GM04503 (cell line): Measurements from ENCODE around the gene LIAS.
"Not testable (repeated sequence)": the region's sequence is repeated elsewhere in the genome, so short reads cannot be mapped to it uniquely, and the experiment has no call there.

Source experiments
- DNase-seq: peaks from one replicate; pipeline ENCODE4 v3.0.0-alpha.2; 2012; ENCODE audit warnings: low read depth

LIAS gene

DNA sequence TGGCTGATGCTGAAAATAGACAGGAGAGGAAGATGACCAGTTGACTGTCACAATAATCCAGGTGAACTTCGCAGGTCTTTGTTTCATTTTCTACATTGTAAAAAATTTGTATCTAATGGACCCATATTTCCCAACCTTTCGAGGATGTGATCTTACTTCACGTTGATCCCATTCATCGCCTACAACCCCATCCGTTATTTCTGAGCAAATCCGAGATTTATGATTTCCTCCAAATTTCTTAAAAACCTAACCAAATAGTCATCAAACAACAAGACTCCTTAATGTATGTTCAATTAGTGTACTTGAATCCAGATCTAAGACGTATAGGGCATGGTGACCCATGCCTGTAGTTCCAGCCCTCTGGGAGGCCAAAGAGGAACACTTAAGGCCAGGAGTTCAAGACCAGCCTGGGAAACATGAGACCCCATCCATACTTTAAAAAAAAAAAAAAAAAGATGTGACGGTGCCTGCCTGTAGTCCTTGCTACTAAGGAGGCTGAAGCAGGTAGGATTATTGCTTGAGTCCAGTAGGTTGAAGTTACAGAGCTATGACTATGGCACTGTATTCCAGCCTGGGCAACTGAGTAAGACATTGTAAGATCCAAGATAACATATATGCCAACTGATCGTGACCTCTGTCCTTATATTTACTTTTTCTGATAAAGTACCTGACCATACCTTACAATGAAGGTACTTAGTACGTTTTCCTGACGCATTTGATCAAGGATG, 5.8 kb upstream of the LIAS start:
- no peak for DNase-seq

DNA sequence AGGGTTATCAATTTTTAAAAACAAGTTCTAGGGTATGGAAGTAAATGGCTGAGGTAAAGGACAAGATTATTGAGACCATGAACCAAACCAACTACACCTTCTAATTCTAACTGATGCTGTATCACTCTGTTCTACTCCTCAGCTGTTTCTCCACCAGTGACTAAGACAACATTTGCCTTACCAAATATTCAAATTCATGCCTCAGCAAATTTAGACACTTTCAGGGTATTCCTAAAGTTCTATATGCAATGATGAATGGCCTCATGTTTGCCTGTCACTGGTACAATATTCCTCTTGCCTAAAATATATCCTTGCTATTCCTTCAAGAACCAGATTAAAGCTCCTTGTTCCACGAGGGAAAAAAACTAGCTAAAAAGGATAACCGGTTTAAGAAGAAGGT, 5.1 kb upstream of the LIAS start:
- no peak for DNase-seq

DNA sequence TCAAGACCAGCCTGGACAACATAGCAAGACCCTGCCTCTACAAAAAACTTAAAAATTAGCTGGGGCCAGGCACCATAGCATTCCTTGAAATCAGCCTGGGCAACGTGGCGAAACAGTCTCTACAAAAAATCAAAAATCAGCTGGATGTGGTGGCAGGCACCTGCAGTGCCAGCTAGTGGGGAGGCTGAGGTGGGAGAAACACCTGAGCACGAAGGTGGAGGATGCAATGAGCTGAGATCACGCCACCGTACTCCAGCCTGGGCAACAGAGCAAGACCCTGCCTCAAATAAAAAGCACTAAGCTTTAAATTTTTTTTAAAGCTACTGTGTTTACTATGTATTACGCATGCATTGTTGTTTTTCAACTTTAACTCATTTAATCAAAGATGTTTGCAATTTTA, 3.4 kb upstream of the LIAS start:
- no peak for DNase-seq

DNA sequence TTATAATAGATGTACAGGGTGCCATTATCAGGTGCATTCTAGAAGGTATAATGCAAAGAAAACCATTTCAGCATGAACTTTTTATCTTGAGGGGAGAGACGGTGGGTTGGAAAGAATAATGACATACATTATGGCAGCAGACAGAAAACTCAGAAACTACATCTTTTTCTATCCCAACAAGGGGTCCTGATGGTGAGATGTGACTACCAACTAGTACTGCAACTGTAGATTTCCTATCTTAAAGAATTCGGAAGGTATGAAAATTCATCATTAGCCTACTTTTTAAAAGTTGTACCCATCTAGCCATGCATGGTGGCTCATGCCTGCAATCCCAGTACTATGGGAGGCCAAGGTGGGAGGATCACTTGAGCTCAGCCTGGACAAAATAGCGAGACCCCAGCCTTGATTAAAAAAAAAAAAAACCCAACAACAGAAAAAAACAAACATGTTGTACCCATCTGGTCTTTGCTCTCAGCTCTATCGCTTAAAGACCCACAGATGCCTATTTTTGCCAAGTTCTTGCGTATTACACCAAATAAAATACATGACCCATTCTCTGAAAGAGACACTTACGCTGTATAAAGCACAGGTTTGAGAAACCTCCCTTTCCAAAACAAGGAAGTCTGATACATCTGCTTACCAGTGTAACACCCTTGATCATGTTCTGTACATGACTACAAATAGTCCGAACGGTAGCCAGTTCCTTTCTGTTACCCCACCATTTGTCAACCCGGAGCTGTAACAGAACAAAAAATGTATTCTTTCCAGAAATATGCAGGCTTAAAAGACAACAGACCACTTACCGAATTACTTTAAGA, 1.7 kb upstream of the LIAS start:
- no peak for DNase-seq

DNA sequence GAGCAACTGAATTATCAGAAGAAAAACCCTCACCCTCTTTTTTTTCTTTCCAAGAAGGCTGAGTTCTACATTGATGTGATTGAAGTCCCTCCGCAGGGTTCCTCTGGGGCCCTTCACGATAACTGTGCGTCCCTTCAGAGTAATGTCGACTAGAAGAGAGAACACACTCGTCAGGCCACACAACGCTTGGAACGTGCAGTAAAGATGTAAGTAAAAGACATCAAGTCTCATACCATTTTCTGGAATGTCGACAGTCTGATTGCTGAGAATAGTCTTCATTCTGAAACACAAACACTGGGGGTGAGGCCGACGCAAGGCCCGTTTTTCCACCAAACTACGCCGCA, 723 bp upstream of the LIAS start:
- DNase-seq, result not testable (repeated sequence)

DNA sequence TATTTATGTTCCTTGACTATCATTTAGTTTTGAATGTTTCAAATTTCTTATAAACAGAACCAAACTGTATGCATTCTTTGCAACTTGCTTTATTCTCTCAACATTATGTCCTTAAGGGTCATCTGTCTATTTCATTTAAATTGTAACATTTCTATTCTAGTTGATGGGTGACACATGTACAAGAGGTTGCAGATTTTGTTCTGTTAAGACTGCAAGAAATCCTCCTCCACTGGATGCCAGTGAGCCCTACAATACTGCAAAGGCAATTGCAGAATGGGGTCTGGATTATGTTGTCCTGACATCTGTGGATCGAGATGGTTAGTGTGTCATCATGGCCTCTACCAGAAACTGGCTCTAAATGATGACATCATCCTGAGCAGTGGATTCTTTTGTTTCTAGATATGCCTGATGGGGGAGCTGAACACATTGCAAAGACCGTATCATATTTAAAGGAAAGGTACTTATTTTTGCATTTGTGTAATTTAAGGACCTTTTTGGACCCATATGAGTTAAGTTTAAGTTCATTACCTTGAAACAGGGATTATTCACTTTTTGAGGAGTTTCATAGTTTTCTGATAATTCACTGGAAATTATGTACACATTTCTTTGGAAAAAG, 6.1 kb downstream of the LIAS start:
- DNase-seq, result no peak

DNA sequence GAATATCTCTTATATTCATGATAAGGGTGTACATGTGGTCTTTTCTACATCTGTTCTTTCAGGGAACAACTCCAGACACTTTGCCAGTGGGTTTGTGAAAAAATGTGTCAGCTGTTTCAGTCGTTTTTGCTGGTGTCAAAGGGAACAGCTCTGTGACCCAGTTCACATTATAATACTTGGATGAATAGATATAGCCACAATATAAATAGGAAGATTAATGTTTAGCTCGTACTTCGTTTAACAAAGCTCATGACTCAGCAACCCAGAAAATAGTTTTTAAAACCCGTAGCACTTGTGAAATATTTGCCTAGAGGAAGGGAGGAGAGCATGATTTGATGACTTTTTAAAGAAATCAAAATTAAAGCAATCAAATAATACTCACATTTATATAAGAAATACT, 7.9 kb downstream of the LIAS start:
- no peak for DNase-seq

DNA sequence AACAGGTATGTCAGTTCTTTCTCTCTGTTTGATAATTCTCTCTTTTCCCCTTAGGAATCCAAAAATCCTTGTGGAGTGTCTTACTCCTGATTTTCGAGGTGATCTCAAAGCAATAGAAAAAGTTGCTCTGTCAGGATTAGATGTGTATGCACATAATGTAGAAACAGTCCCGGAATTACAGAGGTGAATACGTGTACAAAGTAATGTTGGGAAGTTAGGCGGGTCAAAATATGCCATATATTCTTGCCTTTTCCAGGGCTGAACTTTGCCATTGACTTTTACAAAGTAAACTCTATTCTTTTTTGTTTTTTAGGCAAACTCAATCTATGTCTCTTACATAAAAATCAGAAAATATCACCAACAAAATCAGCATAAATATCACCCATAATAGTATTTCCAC, 8.6 kb downstream of the LIAS start:
- DNase-seq, result no peak

DNA sequence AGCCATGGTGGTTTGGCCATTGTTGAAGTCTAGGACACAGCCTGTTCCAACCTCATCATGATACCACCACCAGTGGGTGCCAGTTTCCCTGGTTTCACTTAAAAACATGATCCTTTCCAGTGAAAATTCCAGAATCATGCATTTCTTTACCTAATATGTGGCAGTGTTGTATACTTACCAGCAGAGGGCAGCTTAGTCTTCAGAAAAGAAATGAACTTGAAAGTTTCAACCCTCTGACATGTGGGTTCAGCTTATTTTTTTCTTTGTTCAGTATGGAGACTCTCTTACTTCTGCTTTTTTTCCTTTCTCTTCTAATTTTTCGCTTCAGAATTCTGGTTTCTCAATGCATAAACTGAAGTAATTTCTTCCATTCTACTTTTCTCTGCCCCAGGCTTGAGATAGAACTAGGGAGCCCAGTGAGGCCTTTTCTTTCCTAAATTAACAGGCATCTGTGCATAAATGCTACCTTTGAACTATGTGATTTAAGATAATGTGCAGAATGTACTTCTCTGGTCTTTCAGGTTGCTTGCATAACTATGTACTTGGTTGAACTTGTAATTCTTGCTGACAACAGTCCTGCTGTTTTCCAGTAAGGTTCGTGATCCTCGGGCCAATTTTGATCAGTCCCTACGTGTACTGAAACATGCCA, 10.7 kb downstream of the LIAS start:
- peak; percentile 59 for DNase-seq

DNA sequence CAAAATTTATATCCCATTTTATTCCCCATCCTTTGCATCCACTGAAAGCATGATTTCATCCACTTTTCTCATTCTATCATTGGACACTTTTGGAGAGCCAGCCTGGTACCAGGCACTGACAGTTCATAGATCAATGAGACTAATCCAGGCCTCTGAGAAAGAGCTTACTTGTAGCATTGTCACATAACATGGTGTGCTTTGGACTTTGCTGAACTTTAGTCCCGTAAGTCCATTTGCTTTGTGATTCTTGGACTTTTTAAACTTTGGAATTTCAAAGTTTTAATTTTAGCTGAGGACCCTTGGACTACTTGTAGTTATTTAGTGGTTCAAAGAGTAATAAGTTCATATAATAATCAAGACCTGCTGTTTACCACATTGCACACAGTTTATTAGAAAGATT, 11.5 kb downstream of the LIAS start:
- no peak for DNase-seq

DNA sequence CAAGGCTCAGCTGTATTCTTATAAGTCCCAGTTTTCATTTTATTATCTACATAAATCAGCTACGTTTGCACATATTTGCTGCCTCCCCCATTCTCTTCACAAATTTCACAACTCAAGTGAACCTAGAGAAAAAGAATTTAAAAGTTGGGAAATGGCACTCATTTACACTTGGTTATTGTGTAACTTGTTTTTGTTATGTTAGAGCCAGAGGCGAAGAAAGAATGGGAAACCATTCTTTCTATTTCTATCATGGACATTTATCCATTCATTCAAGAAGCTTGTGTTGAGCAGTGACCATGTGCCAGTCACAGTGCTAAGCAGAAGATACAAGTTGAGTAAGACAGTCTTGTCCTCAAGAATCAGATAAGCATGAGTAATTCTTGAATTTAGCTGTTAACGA, 13.5 kb downstream of the LIAS start:
- peak; percentile 45 for DNase-seq

DNA sequence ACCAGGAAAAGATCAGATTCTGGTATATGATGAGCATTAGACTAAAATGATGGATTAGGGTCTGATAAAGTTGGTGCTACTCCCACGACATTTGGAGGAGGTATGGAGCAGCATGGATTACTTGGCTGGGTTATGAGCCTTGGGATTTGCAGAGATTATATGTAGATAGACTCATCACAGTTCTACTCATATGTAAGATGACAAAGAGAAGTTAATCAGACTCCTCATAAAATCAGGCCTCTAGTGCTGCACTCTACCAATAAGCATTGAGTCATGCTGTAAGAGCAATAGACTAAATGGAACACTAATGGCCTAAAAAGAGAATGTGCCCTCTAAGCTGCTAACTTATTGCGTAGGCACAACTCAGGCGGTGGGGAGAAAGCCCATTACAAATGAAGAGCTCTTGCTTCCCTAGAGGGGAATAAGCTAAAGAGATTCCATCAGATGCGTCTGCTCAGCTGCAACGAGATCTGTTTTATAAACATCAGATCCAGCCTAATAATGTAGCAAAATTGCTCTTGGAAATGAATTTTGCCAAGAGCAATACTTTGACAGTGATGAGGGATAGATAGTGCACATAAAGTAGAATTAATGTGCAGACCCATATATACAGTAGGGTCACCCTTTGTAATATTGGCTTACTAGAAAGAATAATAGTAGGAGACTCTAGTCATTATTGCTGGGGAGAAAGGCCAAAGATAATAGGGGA, 17.5 kb downstream of the LIAS start:
- DNase-seq, result no peak

DNA sequence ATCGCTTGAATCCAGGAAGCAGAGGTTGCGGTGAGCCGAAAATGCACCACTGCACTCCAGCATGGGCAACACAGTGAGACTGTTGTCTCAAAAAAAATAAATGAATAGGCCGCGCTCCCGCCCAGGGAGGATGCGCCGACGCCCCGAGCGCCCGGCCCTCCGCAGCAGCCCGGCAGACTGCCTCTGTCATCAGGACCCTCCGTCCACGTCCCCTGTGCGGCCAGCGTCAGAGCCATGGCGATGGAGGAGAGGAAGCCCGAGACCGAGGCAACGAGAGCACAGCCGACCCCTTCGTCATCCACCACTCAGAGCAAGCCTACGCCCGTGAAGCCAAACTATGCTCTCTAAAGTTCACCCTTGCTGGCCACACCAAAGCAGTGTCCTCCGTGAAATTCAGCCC, 21.4 kb downstream of the LIAS start:
- no peak for DNase-seq

DNA sequence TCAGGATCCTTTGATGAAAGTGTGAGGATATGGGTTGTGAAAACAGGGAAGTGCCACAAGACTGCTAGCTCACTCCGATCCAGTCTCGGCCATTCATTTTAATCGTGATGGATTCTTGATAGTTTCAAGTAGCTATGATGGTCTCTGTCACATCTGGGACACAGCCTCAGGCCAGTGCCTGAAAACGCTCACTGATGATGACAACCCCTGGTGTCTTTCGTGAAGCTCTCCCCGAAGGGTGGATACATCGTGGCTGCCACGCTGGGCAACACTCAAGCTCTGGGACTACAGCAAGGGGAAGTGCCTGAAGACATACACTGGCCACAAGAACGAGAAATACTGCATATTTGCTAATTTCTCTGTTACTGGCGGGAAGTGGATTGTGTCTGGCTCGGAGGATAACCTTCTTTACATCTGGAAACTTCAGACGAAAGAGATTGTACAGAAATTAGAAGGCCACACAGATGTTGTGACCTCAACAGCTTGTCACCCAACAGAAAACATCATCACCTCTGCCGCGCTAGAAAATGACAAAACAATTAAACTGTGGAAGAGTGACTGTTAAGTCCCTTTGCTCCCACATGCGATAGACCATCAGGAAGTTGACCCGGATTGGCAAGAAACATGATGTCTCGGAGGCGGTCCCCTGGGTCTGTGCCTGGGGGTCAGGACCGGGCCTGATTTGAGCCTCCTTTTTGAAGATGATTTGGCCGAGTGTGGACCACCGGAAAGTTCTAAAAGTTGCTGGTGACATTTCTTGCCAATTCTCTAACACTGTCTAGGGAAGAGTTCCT, 22.2 kb downstream of the LIAS start:
- DNase-seq, result no peak

DNA sequence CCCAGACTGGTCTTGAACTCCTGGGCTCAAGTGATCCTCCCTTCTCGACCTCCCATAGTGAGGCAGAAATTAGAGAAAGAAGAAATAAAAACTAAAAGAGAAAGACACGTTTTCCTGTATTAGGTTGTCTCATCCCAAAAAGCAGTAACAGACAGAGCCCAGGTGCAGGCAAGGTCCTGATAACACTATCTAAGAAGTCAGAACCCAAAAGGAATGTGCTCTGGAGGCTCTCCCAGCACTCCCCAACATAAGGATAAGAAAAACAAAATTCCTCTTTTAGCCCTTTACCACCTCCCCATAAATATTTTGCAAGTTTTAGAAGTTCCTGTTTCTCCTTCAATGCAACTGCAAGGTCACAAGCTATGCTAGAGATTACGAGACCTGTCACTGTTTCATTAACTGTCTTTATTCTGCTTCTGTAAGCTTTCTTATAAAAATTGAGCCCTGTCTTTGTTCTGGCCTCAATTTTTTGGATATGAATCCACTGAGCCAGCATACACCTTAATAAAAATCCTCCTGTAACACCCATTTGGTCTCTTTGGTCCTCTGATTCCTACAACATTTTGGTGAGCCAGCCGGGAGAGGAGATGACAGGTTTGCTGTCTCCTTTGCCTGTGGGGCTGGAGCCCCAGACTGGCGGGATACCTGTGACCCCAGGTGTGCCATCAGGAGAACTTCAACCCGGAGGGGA, 25.9 kb downstream of the LIAS start:
- DNase-seq, result no peak

DNA sequence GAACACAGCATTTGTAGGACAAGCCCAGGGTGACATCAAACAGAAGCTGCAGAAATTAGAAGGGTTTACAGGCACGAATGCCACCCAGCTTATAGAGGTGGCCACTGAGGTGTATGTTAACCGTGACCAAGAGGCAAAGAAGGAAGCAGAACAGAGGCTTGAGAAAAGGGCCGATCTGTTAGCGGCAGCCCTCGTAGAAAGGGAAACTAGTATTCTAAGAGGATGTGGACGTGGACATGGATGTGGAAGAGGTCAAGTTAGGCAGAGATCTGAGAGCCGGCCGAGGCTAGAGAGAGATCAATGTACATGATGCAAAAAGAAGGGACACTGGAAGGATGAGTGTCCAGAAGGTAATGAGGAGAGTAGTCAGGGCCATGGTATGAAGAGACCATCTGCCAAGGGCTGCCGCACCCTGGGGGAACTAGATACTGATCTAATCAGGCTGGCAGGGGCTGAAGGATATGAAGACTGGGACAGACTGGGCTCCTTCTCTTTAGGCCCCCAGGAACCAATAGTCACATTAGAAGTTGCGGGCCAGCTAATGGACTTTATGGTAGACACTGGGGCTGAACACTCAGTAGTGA, 27.5 kb downstream of the LIAS start:
- no peak for DNase-seq

DNA sequence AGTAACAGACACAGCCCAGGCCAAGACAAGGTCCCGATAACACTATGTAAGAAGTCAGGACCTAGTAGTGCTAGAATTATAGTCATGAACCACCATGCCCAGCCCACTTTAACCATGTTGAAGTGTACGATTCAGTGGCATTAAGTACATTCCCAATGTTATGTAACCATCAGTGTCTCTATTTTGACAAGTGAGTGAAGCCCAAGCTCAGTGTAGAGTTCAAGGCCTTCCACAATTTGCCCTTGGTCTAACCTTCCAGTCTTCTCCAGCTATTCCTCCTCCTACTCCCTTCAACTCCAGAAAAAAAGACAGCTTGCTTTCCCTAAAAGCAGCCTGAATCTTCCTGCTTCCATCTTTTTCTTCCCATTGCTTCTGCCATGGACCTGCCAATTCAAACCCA, 31.5 kb downstream of the LIAS start:
- DNase-seq, result no peak

DNA sequence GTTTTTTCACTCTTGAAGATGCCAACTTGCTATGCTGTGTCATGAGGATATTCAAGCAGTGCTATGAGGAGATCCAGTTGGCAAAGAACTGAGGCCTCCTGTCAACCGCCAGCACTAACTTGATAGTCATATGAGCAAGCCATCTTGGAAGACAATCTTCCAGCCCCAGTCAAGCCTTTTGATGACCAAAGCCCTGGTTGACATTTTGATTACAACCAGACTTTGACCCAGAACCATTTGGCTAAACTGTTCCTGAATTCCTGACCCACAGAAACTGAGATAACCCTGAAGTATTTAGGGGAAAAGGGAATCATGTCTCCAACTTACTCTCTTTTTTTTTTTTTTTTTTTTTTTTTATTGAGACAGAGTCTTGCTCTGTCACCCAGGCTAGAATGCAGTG, 35.5 kb downstream of the LIAS start:
- no peak for DNase-seq

DNA sequence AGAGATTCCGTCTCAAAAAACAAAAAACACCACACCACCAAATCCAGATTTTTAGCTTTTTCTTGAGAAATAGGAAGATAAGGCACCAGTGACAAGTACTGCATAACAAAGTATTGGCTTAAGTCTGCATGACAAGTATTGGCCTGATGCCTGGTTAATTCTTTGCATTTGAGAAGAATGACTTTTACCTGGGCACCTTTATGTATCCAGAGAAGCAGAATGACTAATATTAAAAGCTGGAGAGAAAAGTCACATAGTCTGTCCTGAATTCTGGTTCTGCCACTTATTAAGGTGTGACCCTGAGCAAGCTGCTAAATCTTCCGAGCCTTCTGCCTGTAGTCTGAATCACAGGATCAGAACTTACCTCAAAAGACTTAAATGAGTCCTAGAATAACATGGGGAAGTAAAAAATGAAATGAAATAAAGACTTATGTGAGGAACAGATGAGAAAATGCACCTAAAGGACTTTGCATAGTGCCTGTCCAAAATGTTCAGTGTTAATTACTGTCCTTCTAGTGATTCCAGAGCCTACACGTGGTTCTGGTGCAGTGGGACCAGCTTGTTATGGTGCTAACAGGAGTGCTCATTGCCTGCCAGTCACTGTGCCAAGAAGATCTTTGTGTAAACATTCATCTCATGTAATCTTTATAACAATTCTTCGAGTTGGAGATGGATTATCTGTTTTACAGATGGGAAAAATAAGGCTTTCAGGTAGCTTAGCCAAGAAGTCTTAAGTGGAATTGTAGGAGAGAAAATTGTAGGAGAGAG, 36.8 kb downstream of the LIAS start:
- no peak for DNase-seq
